NT2/D1 (cell line): ENCODE data around the gene CST11.

Experiments used
- DNase-seq: peaks from one replicate; pipeline ENCODE4 v3.0.0-alpha.2; 2011; ENCODE audit warnings: low read depth, low spot score
- H3K27me3 ChIP-seq: 2 replicates; pipeline ENCODE4 v1.6.0; 2011; ENCODE audit warnings: mild to moderate bottlenecking; ENCODE audit not compliant: insufficient read length, insufficient read depth
- H3K36me3 ChIP-seq: 2 replicates; pipeline ENCODE4 v1.6.1; 2011; ENCODE audit warnings: mild to moderate bottlenecking, low read length, mixed read lengths; ENCODE audit not compliant: insufficient read depth, insufficient read length
- H3K4me1 ChIP-seq: 2 replicates; pipeline ENCODE4 v1.5.1; 2011; ENCODE audit not compliant: insufficient read depth, insufficient read length
- H3K4me3 ChIP-seq: 2 replicates; pipeline ENCODE4 v1.5.1; 2011; ENCODE audit warnings: low read depth; ENCODE audit not compliant: insufficient read length
- H3K9ac ChIP-seq: 2 replicates; pipeline ENCODE4 v1.6.0; 2011; ENCODE audit warnings: low read depth; ENCODE audit not compliant: insufficient read length
- H3K9me3 ChIP-seq: 2 replicates; pipeline ENCODE4 v1.5.1; 2011; ENCODE audit warnings: mild to moderate bottlenecking, low read length; ENCODE audit not compliant: insufficient read depth
- SUZ12 ChIP-seq: IDR thresholded peaks from 2 replicates; pipeline ENCODE4 v1.6.1; 2011; ENCODE audit not compliant: insufficient read length, insufficient read depth; ENCODE audit errors: extremely low read depth
- YY1 ChIP-seq: IDR thresholded peaks from 2 replicates; pipeline ENCODE4 v1.6.1; 2011; ENCODE audit not compliant: insufficient read length, insufficient read depth
- ZNF274 ChIP-seq: IDR thresholded peaks from 2 replicates; pipeline ENCODE4 v1.6.1; 2011; ENCODE audit warnings: mild to moderate bottlenecking, low read depth, low read length

The CST11 gene

DNA sequence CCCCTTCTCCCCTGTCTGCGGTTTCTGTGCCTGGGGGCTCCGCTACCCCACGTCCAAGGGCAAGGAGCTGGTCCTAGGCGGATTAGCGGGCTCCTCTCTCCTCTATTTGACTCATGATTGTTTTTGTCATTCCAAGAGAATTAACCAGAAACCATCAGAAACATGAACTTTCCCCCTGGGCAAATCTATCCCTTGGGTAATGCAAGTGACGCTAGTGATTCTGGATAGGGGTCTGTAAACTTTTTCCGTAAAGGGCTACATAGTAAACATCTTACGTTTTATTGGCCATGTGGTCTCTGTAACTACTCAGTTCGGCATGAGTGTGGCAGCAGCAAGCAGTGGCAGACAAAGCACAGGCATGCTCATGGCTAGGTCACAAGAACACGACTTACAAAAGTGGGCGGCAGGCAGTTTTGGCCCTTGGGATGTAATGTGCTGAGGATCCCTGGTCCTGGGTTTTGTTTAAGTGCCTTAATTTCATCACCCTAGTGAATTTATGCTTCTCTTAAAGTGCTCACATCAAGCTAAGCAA, 654 bp downstream of the CST11 start:
- TF ChIP-seq SUZ12, result no peak
- no peak overlapping the region for H3K9ac ChIP-seq
- no peak for DNase-seq
- H3K27me3 ChIP-seq, result no peaks in the 10 kb centered on the region
- no peaks in the 10 kb centered on the region for H3K36me3 ChIP-seq
- peaks cover 2% of the 10 kb centered on the region; the same call in 1 of the 2 replicates for H3K9me3 ChIP-seq
- no peak overlapping the region for H3K4me3 ChIP-seq
- H3K4me1 ChIP-seq, result no peaks in the 10 kb centered on the region

DNA sequence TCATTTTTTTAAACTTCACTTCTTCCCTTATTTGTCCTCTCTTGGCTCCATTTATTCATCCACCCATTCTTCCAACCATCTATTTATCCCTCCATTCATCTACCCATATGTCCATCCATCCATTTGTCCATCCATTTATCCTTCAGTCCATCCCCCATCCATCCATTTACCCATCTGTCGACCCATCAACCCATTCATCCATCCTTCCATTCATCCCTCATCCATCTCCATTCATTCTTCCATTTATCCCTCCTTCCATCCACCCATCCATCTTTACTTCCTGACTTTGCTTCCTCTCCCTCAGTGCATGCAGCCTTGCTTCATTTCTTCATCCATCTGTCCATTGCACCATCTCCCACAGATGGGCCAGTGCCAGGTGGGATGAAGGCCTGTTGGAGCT, 1.8 kb downstream of the CST11 start:
- H3K4me3 ChIP-seq, result no peak overlapping the region
- no peak for DNase-seq
- no peaks in the 10 kb centered on the region for H3K4me1 ChIP-seq
- no peak overlapping the region for H3K9ac ChIP-seq
- no peaks in the 10 kb centered on the region for H3K36me3 ChIP-seq
- no peaks in the 10 kb centered on the region for H3K9me3 ChIP-seq
- TF ChIP-seq SUZ12 (no peak), YY1 (no peak), ZNF274 (no peak)
- H3K27me3 ChIP-seq, result no peaks in the 10 kb centered on the region

DNA sequence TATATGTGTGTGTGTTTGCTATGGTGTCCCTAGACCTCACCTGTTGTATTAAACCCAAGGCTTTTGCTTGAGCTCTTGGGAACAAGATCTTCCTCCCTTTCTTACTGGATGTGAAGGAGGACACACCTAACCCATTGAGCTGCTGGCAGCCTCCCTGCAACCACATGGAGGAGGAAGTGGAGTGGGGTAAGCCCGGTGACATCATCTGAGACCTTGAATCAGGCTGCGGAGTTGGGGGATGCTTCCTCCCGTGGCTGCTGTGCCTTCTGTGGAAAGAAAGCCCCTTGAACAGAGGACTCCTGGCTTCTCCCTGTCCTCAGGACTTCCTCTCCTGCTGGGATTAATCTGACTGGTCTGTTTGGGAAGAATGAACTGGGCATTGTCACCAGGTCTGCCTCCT, 3.3 kb downstream of the CST11 start:
- Histone ChIP-seq H3K9ac (no peak overlapping the region), H3K9me3 (no peaks in the 10 kb centered on the region), H3K27me3 (no peaks in the 10 kb centered on the region), H3K4me1 (no peaks in the 10 kb centered on the region), H3K36me3 (no peaks in the 10 kb centered on the region), H3K4me3 (no peak overlapping the region)
- TF ChIP-seq ZNF274 (no peak), YY1 (no peak), SUZ12 (no peak)
- no peak for DNase-seq

DNA sequence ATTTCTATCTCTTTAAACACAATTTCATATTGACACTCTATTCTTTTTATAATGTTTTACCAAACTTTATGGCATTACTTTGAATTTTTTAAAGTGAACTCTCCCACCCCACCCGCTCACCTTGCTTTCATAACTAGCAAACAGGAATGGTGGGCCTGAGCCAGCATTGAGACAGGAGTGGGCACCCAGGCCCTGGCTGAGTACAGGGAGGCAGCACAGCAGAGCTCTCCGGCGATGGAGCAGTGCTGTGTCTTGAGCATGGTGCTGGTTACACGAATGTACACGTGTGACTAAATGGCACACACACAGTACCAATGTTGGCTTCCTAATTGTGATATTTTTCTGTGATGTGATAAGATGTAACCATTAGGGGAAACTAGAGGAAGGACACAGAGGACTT, 4.5 kb downstream of the CST11 start:
- Histone ChIP-seq H3K9me3 (no peaks in the 10 kb centered on the region), H3K27me3 (no peaks in the 10 kb centered on the region), H3K4me1 (no peaks in the 10 kb centered on the region), H3K9ac (no peak overlapping the region), H3K36me3 (no peaks in the 10 kb centered on the region), H3K4me3 (no peak overlapping the region)
- no peak for DNase-seq
- TF ChIP-seq YY1, result no peak
- TF ChIP-seq SUZ12, result no peak
- TF ChIP-seq ZNF274, result no peak

DNA sequence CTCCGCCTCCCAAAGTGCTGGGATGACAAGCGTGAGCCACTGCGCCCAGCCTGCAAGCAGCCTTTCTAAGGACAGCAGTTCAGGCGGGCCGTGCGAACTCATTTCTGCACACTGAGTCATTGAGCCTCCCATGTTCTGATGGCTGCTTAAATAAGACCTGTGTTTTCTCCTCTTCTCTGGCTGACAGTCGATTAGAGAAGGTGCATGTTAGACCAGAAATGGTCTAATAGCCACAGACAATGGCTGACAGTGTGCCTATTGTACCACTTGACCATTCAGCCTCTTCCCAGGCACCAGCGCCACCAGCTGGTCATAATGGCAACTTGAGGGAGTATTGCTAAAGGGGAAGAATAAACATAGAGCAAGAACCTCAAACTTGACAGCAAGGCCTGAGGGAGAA, 6.2 kb downstream of the CST11 start:
- TF ChIP-seq ZNF274, result no peak
- H3K4me3 ChIP-seq, result no peak overlapping the region
- H3K4me1 ChIP-seq, result no peaks in the 10 kb centered on the region
- H3K9me3 ChIP-seq, result no peaks in the 10 kb centered on the region
- no peaks in the 10 kb centered on the region for H3K27me3 ChIP-seq
- H3K9ac ChIP-seq, result no peak overlapping the region
- peak; percentile 40 for DNase-seq
- no peaks in the 10 kb centered on the region for H3K36me3 ChIP-seq

DNA sequence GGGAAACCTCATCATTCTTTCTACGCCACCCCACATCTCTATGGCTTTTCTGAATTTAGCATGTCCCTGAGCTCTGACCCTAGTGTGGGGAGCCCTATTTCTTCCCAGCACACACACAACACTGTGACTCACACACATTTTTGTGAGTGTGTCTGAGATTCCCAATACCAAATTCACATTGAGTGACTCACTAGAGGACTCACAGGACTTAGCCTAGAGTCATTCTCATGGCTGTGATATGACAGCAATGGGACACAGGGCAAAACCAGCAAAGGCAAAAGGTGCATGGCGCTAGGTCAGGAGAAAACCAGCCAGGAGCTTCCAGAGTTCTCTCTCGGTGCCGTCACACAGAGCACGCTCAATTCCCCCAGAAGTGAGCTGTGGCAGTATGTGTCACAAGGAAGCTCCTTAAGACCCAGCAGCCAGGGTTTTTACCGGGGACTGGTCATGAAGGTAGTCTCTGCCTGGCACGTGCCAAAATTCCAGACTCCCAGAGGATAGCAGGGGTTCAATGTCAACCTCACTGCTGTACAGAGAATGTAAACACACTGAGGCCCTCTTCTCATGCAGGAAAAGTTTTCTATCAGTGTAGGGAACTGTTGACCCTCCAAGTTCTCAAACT, 7.0 kb downstream of the CST11 start:
- no peaks in the 10 kb centered on the region for H3K9me3 ChIP-seq
- H3K4me3 ChIP-seq, result no peak overlapping the region
- H3K4me1 ChIP-seq, result no peaks in the 10 kb centered on the region
- no peaks in the 10 kb centered on the region for H3K27me3 ChIP-seq
- TF ChIP-seq ZNF274 (no peak), SUZ12 (no peak), YY1 (no peak)
- H3K36me3 ChIP-seq, result no peaks in the 10 kb centered on the region
- no peak for DNase-seq
- no peak overlapping the region for H3K9ac ChIP-seq

DNA sequence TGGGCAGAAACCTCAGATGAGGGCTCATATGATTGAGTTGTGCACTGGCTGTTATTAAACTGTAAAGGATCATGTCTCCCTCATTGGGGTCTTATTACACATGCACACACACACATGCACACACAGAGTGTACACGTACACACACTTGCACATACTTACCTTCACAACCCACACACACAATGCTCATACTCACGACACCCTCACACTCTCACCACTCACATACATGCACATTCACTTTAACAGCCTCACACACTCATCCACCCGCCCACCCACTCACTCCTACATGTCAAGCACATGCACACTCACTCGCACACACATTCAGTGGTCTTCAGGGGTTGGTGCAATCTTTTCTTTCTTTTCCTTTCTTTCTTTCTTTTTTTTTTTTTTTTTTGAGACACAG, 7.8 kb downstream of the CST11 start:
- Histone ChIP-seq H3K36me3 (no peaks in the 10 kb centered on the region), H3K9me3 (no peaks in the 10 kb centered on the region), H3K9ac (no peak overlapping the region), H3K4me1 (no peaks in the 10 kb centered on the region), H3K27me3 (no peaks in the 10 kb centered on the region), H3K4me3 (no peak overlapping the region)
- DNase-seq, result no peak
- no peak for TF ChIP-seq ZNF274
- no peak for TF ChIP-seq YY1
- TF ChIP-seq SUZ12, result no peak
